GM10266 (cell line): Measurements from ENCODE around the gene NCAPH2.

Experiments used
- DNase-seq: peaks from one replicate; pipeline ENCODE4 v3.0.0; 2012; ENCODE audit errors: extremely low spot score
- CTCF ChIP-seq: IDR thresholded peaks from 2 replicates; pipeline ENCODE4 v1.5.1; 2012; ENCODE audit warnings: mild to moderate bottlenecking, low read depth; ENCODE audit not compliant: control insufficient read depth, insufficient read depth; ENCODE audit errors: missing control alignments

The NCAPH2 gene

GRCh38 chr22:50525858-50526107 is 17.8 kb downstream of the NCAPH2 start:
- DNase-seq, result no peak
- no peak for TF ChIP-seq CTCF

GRCh38 chr22:50526108-50526833 is 18.2 kb downstream of the NCAPH2 start:
- peak; percentile 92 for DNase-seq
- TF ChIP-seq CTCF, result peak; percentile 83

GRCh38 chr22:50526834-50527801 is 19.1 kb downstream of the NCAPH2 start:
- no peak for TF ChIP-seq CTCF
- peak; percentile 88 for DNase-seq

DNA sequence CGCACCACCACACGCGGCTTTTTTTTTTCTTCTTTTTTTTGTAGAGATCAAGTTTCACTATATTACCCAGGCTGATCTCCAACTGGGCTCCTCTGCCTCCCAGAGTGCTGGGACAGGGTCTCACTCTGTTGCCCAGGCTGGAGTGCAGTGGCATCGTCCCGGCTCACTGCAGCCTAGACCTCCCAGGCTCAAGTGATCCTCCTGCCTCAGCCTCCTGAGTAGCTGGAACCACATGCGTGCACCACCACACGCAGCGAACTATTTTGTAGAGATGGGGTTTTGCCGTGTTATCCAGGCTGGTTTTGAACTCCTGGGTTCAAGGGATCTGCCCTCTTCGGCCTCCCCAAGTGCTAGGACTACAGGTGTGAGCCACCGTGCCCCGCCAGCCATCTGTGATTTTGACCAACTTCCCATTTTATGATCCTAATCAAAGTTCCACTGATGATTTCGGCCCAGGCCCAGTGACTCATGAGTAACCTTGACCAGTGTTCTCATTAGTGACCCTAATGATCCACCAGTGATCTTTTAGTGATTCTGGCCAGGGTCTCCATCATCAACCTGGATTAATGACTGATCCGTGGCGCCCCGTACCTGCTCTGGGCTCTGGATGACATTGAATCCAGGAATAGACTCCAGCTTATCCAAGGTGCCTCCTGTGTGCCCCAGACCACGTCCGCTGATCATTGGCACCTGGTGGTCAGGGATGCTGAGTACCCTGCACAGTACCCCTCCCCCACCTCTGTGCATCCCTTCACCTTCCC is 20.1 kb downstream of the NCAPH2 start:
- DNase-seq, result no peak

GRCh38 chr22:50528682-50529415 is 20.8 kb downstream of the NCAPH2 start:
- no peak for TF ChIP-seq CTCF
- no peak for DNase-seq

More for the DNA sequence above, 20.1 kb downstream of the NCAPH2 start:
- no peak for TF ChIP-seq CTCF

DNA sequence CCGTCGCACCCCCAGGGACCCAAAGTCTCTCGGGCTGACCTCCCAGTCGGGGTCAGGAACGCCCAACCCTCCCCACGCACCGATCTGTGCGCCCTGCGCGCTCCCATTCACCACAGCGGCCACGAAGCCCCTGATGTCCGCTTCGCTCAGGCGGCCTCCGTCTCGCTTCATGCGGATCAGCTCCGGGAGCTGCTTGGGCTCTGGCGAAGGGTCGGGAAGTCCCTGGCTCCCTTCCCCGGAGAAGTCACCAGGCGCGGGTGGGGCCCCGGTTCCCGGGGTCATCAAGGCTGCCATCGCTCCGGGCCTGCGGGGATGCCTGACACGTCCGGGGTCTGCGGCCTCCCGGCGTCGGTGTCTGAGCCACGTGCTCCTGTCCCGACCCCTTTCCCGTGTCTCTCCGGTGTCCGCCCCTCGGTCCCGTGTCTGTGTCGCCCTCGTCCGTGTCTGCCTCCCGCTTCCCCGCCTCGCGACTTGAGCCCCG is 21.4 kb downstream of the NCAPH2 start:
- TF ChIP-seq CTCF, result no peak
- DNase-seq, result no peak
